Mesendoderm (in vitro differentiated cells): ENCODE results near the gene CAMTA1.

Experiments used
- DNase-seq: peaks from one replicate; pipeline ENCODE4 v3.0.0; 2013
- H2AK5ac ChIP-seq: 2 replicates; pipeline ENCODE4 v1.6.1; 2013; ENCODE audit warnings: low read length, inconsistent platforms
- H2BK120ac ChIP-seq: 2 replicates; pipeline ENCODE4 v1.6.1; 2013; ENCODE audit warnings: low read depth, mild to moderate bottlenecking, low read length, moderate library complexity, mixed read lengths
- H2BK15ac ChIP-seq: replicated peaks from 2 replicates; pipeline ENCODE4 v1.6.1; 2013; ENCODE audit warnings: low read depth, mild to moderate bottlenecking, moderate library complexity
- H2BK5ac ChIP-seq: 2 replicates; pipeline ENCODE4 v1.6.1; 2013; ENCODE audit warnings: low read length, inconsistent platforms
- H3K18ac ChIP-seq: 2 replicates; pipeline ENCODE4 v1.6.1; 2013; ENCODE audit warnings: mild to moderate bottlenecking, low read length, mixed read lengths
- H3K23ac ChIP-seq: one replicate; pipeline ENCODE4 v1.6.1; 2013; ENCODE audit warnings: low read length
- H3K27ac ChIP-seq: 2 replicates; pipeline ENCODE4 v1.5.1; 2013; ENCODE audit warnings: low read depth, mild to moderate bottlenecking, inconsistent platforms, low read length, moderate library complexity
- H3K27me3 ChIP-seq: 2 replicates; pipeline ENCODE4 v1.6.1; 2013; ENCODE audit warnings: low read length, control low read depth, mild to moderate bottlenecking, inconsistent platforms; ENCODE audit not compliant: insufficient read depth, poor library complexity
- H3K36me3 ChIP-seq: 2 replicates; pipeline ENCODE4 v1.6.1; 2013; ENCODE audit warnings: low read length, inconsistent platforms; ENCODE audit not compliant: control insufficient read depth, insufficient read depth
- H3K4ac ChIP-seq: one replicate; pipeline ENCODE4 v1.6.1; 2013; ENCODE audit warnings: low read depth, mild to moderate bottlenecking, low read length, moderate library complexity
- H3K4me1 ChIP-seq: 2 replicates; pipeline ENCODE4 v1.6.1; 2013; ENCODE audit warnings: low read depth, low read length, inconsistent platforms; ENCODE audit not compliant: control insufficient read depth
- H3K4me2 ChIP-seq: 2 replicates; pipeline ENCODE4 v1.6.1; 2013; ENCODE audit warnings: low read length
- H3K4me3 ChIP-seq: 2 replicates; pipeline ENCODE4 v1.5.1; 2013; ENCODE audit warnings: mild to moderate bottlenecking, low read length
- H3K56ac ChIP-seq: one replicate; pipeline ENCODE4 v1.6.1; 2013; ENCODE audit warnings: low read length
- H3K79me1 ChIP-seq: 2 replicates; pipeline ENCODE4 v1.6.1; 2013; ENCODE audit warnings: low read length, inconsistent platforms
- H3K79me2 ChIP-seq: 2 replicates; pipeline ENCODE4 v1.6.1; 2013; ENCODE audit warnings: mild to moderate bottlenecking, low read length; ENCODE audit not compliant: control insufficient read depth, insufficient read depth
- H3K9ac ChIP-seq: 2 replicates; pipeline ENCODE4 v1.6.1; 2013; ENCODE audit warnings: low read length, inconsistent platforms
- H4K5ac ChIP-seq: one replicate; pipeline ENCODE4 v1.6.1; 2013; ENCODE audit warnings: low read length
- H4K8ac ChIP-seq: one replicate; pipeline ENCODE4 v1.6.1; 2013; ENCODE audit warnings: low read depth, mild to moderate bottlenecking, control low read depth, low read length, moderate library complexity
- WGBS: extraction: QIAGEN DNeasy Blood & Tissue Kit; methylation state at CpG from one replicate; pipeline ENCODE4 v1.1.7; 2013; ENCODE audit warnings: low lambda C conversion rate, missing lambda C conversion rate; ENCODE audit not compliant: insufficient coverage; ENCODE audit errors: extremely low coverage; 5-methylcytosine and 5-hydroxymethylcytosine counted together

CAMTA1 gene

GRCh38 chr1:6858596-6858995 is 73.3 kb downstream of the CAMTA1 start:
- no peak overlapping the region for H3K56ac ChIP-seq
- H3K4me1 ChIP-seq, result no peaks in the 10 kb centered on the region
- no peak overlapping the region for H4K8ac ChIP-seq
- no peak overlapping the region for H2BK120ac ChIP-seq
- WGBS, result no CpG with 5 or more reads among the region's 3 CpGs
- no peak overlapping the region for H3K4ac ChIP-seq
- H3K4me3 ChIP-seq, result no peak overlapping the region
- H3K36me3 ChIP-seq, result no peaks in the 10 kb centered on the region
- no peak overlapping the region for H2BK5ac ChIP-seq
- H3K4me2 ChIP-seq, result no peak overlapping the region
- H3K79me1 ChIP-seq, result peaks cover 7% of the 10 kb centered on the region
- no peak overlapping the region for H3K18ac ChIP-seq
- H3K79me2 ChIP-seq, result no peaks in the 10 kb centered on the region
- H3K9ac ChIP-seq, result no peak overlapping the region
- H3K27ac ChIP-seq, result no peak overlapping the region
- H2AK5ac ChIP-seq, result no peak overlapping the region
- H3K27me3 ChIP-seq, result no peaks in the 10 kb centered on the region
- no peak overlapping the region for H2BK15ac ChIP-seq
- H3K23ac ChIP-seq, result no peak overlapping the region
- no peak for DNase-seq
- no peak overlapping the region for H4K5ac ChIP-seq

GRCh38 chr1:6859415-6860343 is 74.4 kb downstream of the CAMTA1 start:
- H3K18ac ChIP-seq, result no peak overlapping the region
- no peak overlapping the region for H2BK15ac ChIP-seq
- H3K27ac ChIP-seq, result no peak overlapping the region
- no peak overlapping the region for H3K23ac ChIP-seq
- H4K8ac ChIP-seq, result no peak overlapping the region
- peaks cover 5% of the 10 kb centered on the region for H3K79me2 ChIP-seq
- H3K4me1 ChIP-seq, result no peaks in the 10 kb centered on the region
- no peak overlapping the region for H3K4me3 ChIP-seq
- H2AK5ac ChIP-seq, result no peak overlapping the region
- H4K5ac ChIP-seq, result no peak overlapping the region
- no peaks in the 10 kb centered on the region for H3K36me3 ChIP-seq
- H3K4ac ChIP-seq, result no peak overlapping the region
- H2BK5ac ChIP-seq, result no peak overlapping the region
- no peak overlapping the region for H3K56ac ChIP-seq
- H3K79me1 ChIP-seq, result peaks cover 11% of the 10 kb centered on the region
- H3K27me3 ChIP-seq, result no peaks in the 10 kb centered on the region
- no peak overlapping the region for H3K9ac ChIP-seq
- peak; percentile 89 for DNase-seq
- no peak overlapping the region for H2BK120ac ChIP-seq
- no CpG with 5 or more reads among the region's 7 CpGs for WGBS
- H3K4me2 ChIP-seq, result no peak overlapping the region

DNA sequence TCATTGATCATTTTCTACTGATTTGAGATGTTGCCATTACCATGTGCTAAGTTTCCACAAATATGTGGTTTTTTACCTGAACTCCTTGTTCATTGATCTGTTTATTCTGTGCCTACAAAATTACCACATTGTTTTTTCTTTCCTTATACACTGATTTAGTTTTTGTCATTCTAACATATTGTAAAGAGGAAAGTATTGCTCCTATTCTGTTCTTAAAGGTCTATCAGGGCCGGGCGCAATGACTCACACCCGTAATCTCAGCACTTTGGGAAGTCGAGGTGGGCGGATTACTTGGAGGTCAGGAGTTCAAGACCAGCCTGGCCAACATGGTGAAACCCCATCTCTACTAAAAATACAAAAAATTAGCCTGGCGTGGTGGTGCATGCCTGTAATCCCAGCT is 75.1 kb downstream of the CAMTA1 start:
- H3K27ac ChIP-seq, result no peak overlapping the region
- no peak overlapping the region for H3K4me3 ChIP-seq
- H2BK120ac ChIP-seq, result no peak overlapping the region
- no peak overlapping the region for H3K23ac ChIP-seq
- H3K4ac ChIP-seq, result no peak overlapping the region
- no CpG with 5 or more reads among the region's 6 CpGs for WGBS
- no peak overlapping the region for H4K5ac ChIP-seq
- DNase-seq, result no peak
- no peak overlapping the region for H3K4me2 ChIP-seq
- peaks cover 13% of the 10 kb centered on the region for H3K79me1 ChIP-seq
- no peaks in the 10 kb centered on the region for H3K27me3 ChIP-seq
- no peaks in the 10 kb centered on the region for H3K4me1 ChIP-seq
- H3K56ac ChIP-seq, result no peak overlapping the region
- peaks cover 5% of the 10 kb centered on the region for H3K79me2 ChIP-seq
- H2BK5ac ChIP-seq, result no peak overlapping the region
- no peak overlapping the region for H3K18ac ChIP-seq
- no peak overlapping the region for H4K8ac ChIP-seq
- no peaks in the 10 kb centered on the region for H3K36me3 ChIP-seq
- no peak overlapping the region for H2BK15ac ChIP-seq
- H3K9ac ChIP-seq, result no peak overlapping the region
- no peak overlapping the region for H2AK5ac ChIP-seq

GRCh38 chr1:6861075-6861724 is 75.9 kb downstream of the CAMTA1 start:
- H3K36me3 ChIP-seq, result no peaks in the 10 kb centered on the region
- H4K8ac ChIP-seq, result no peak overlapping the region
- H3K27me3 ChIP-seq, result no peaks in the 10 kb centered on the region
- no CpG with 5 or more reads among the region's 12 CpGs for WGBS
- no peak overlapping the region for H2BK15ac ChIP-seq
- no peak overlapping the region for H3K4ac ChIP-seq
- H3K79me2 ChIP-seq, result peaks cover 5% of the 10 kb centered on the region
- H3K4me3 ChIP-seq, result no peak overlapping the region
- H3K27ac ChIP-seq, result no peak overlapping the region
- H2AK5ac ChIP-seq, result no peak overlapping the region
- no peak overlapping the region for H3K9ac ChIP-seq
- no peak overlapping the region for H3K18ac ChIP-seq
- H3K4me2 ChIP-seq, result no peak overlapping the region
- no peak overlapping the region for H3K56ac ChIP-seq
- DNase-seq, result no peak
- no peak overlapping the region for H4K5ac ChIP-seq
- H2BK5ac ChIP-seq, result no peak overlapping the region
- H3K79me1 ChIP-seq, result peaks cover 13% of the 10 kb centered on the region
- no peak overlapping the region for H2BK120ac ChIP-seq
- H3K23ac ChIP-seq, result no peak overlapping the region
- no peaks in the 10 kb centered on the region for H3K4me1 ChIP-seq

GRCh38 chr1:6862906-6863305 is 77.7 kb downstream of the CAMTA1 start:
- H2AK5ac ChIP-seq, result no peak overlapping the region
- no peak overlapping the region for H3K4me3 ChIP-seq
- H3K36me3 ChIP-seq, result no peaks in the 10 kb centered on the region
- H4K8ac ChIP-seq, result no peak overlapping the region
- H3K27ac ChIP-seq, result no peak overlapping the region
- DNase-seq, result no peak
- H3K4me2 ChIP-seq, result no peak overlapping the region
- no peak overlapping the region for H2BK120ac ChIP-seq
- no peak overlapping the region for H3K4ac ChIP-seq
- no peak overlapping the region for H4K5ac ChIP-seq
- H3K23ac ChIP-seq, result no peak overlapping the region
- H3K56ac ChIP-seq, result no peak overlapping the region
- H3K4me1 ChIP-seq, result peaks cover 5% of the 10 kb centered on the region
- peaks cover 5% of the 10 kb centered on the region for H3K79me2 ChIP-seq
- no peak overlapping the region for H2BK5ac ChIP-seq
- no peak overlapping the region for H3K9ac ChIP-seq
- no CpG with 5 or more reads among the region's 4 CpGs for whole genome bisulfite sequencing
- no peak overlapping the region for H3K18ac ChIP-seq
- no peak overlapping the region for H2BK15ac ChIP-seq
- H3K79me1 ChIP-seq, result peaks cover 12% of the 10 kb centered on the region
- H3K27me3 ChIP-seq, result no peaks in the 10 kb centered on the region
